Esophagus muscularis mucosa (tissue), 4 donors: ENCODE measurements around the gene USP31. TPM values are rescaled to one million over a fixed set of nuclear protein-coding genes. Genes with fewer than 3 reads are reported as not detected.
"Not testable (repeated sequence)": the region's sequence is repeated elsewhere in the genome, so short reads cannot be mapped to it uniquely, and the experiment has no call there.

Experiments used
- DNase-seq: peaks from one replicate; pipeline ENCODE4 v3.0.0-alpha.2; 2017; ENCODE audit errors: extremely low spot score
- H3K27ac ChIP-seq, 4 donors: fragments of 200-600 bp; sonication (generic); replicated peaks in 1 of 4; 1 replicate in 3 of 4; 2 replicates in 1 of 4; pipeline ENCODE4 v1.5.1; 2016 to 2019; ENCODE audit warnings: mild to moderate bottlenecking in 1 of 4
- H3K27me3 ChIP-seq, 4 donors: fragments of 200-600 bp; sonication (generic); one replicate each; pipeline versions ENCODE4 v1.5.1 to v1.6.0; 2016 to 2019
- H3K36me3 ChIP-seq, 4 donors: fragments of 200-600 bp; sonication (generic); one replicate each; pipeline ENCODE4 v1.5.1; 2016 to 2019
- H3K4me1 ChIP-seq, 4 donors: fragments of 200-600 bp; sonication (generic); one replicate each; pipeline ENCODE4 v1.5.1; 2016 to 2019
- H3K4me3 ChIP-seq, 4 donors: fragments of 200-600 bp; sonication (generic); 1 replicate in 2 of 4; 2 replicates in 2 of 4; pipeline ENCODE4 v1.5.1; 2016 to 2019; ENCODE audit warnings: mild to moderate bottlenecking in 4 of 4, moderate library complexity in 1 of 4
- H3K9me3 ChIP-seq, 4 donors: fragments of 200-600 bp; sonication (generic); 1 replicate in 3 of 4; 2 replicates in 1 of 4; pipeline ENCODE4 v1.5.1; 2016 to 2019
- EP300 ChIP-seq: sonication (generic); formaldehyde crosslinking; IDR thresholded peaks from one replicate; pipeline ENCODE4 v1.6.1; 2017; ENCODE audit warnings: antibody characterized with exemption
- POLR2A ChIP-seq: fragments of 450-650 bp; IDR thresholded peaks from one replicate; pipeline ENCODE4 v1.6.1; 2017; ENCODE audit warnings: antibody characterized with exemption, moderate library complexity, mild to moderate bottlenecking, low read depth
- POLR2AphosphoS5 ChIP-seq, 2 donors: sonication (generic); formaldehyde crosslinking; IDR thresholded peaks; one replicate each; pipeline ENCODE4 v1.6.1; 2017; ENCODE audit warnings: antibody characterized with exemption in 2 of 2
- WGBS: methylation state at CpG from one replicate; pipeline ENCODE4 v1.1.5; 2018; 5-methylcytosine and 5-hydroxymethylcytosine counted together
- intact Hi-C: fragments of 100-400 bp; cut with DNase I; formaldehyde crosslinking; loops from one replicate; pipeline ENCODE4 v1.15.1; 2023
- total RNA-seq, 4 donors: library from RNA; depleted of rRNA; stranded (reverse); fragments of >200 nt; gene quantifications; one replicate each; pipeline versions ENCODE4 v1.1.0 to v1.2.1, GENCODE V29; 2016
- TF ChIP-seq, protein P1 (sequence below), 3 experiments: fragments of 200-600 bp in 2 of 3; fragments of 450-650 bp in 1 of 3; sonication (generic) in 2 of 3; IDR thresholded peaks; one replicate each; pipeline ENCODE4 v1.5.1; 2017 to 2019; ENCODE audit warnings: antibody characterized with exemption in 3 of 3, mild to moderate bottlenecking in 2 of 3, moderate library complexity in 1 of 3

The USP31 gene
- total RNA-seq, 4 donors from 2014 or later: 18.9 to 29.1 (median 23.3) TPM

GRCh38 chr16:23148166-23148512 is 1.1 kb downstream of the USP31 start:
- H3K4me3 ChIP-seq: peak overlapping the region; percentile 79 to 91 (median 84)
- DNase-seq: no peak
- H3K27ac ChIP-seq: peak overlapping the region; percentile 84 to 95 (median 90)
- intact Hi-C loops: loop anchor here (2.0 kb wide), 1 partner anchor 77 kb away; no protein-coding TSS in a partner anchor
- TF ChIP-seq EP300 (no peak), POLR2A (no peak), POLR2AphosphoS5 (IDR thresholded peaks at IDR 0.05) (no peak)
- TF ChIP-seq, protein P1, sequence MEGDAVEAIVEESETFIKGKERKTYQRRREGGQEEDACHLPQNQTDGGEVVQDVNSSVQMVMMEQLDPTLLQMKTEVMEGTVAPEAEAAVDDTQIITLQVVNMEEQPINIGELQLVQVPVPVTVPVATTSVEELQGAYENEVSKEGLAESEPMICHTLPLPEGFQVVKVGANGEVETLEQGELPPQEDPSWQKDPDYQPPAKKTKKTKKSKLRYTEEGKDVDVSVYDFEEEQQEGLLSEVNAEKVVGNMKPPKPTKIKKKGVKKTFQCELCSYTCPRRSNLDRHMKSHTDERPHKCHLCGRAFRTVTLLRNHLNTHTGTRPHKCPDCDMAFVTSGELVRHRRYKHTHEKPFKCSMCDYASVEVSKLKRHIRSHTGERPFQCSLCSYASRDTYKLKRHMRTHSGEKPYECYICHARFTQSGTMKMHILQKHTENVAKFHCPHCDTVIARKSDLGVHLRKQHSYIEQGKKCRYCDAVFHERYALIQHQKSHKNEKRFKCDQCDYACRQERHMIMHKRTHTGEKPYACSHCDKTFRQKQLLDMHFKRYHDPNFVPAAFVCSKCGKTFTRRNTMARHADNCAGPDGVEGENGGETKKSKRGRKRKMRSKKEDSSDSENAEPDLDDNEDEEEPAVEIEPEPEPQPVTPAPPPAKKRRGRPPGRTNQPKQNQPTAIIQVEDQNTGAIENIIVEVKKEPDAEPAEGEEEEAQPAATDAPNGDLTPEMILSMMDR (IDR thresholded peaks at IDR 0.05): no peak
- no peaks in the 10 kb centered on the region for H3K27me3 ChIP-seq
- H3K36me3 ChIP-seq: no peaks in the 10 kb centered on the region
- WGBS: 42% methylated on average over 7 of the region's 7 CpGs
- H3K4me1 ChIP-seq: peaks cover 34 to 62% (median 60%) of the 10 kb centered on the region in 4 donors
- H3K9me3 ChIP-seq: no peaks in the 10 kb centered on the region

GRCh38 chr16:23147666-23148065 is 1.6 kb downstream of the USP31 start:
- H3K4me1 ChIP-seq: peaks cover 37 to 67% (median 65%) of the 10 kb centered on the region in 4 donors

GRCh38 chr16:23146877-23147601 is 2.2 kb downstream of the USP31 start:
- Histone ChIP-seq H3K4me3 (peak overlapping the region; percentile 79 to 91 (median 84)), H3K4me1 (peaks cover 42 to 73% (median 71%) of the 10 kb centered on the region in 4 donors), H3K27me3 (no peaks in the 10 kb centered on the region), H3K36me3 (no peaks in the 10 kb centered on the region), H3K27ac (peak overlapping the region; percentile 74 to 95 (median 90)), H3K9me3 (no peaks in the 10 kb centered on the region)
- peak; percentile 82 for DNase-seq
- 84% methylated on average over 17 of the region's 17 CpGs for WGBS
- intact Hi-C loops: no loop called here
- no peak for TF ChIP-seq POLR2A
- TF ChIP-seq POLR2AphosphoS5 (IDR thresholded peaks at IDR 0.05): no peak
- no peak for TF ChIP-seq EP300

More at GRCh38 chr16:23147666-23148065, 1.6 kb downstream of the USP31 start:
- no peak for DNase-seq
- Histone ChIP-seq H3K27me3 (no peaks in the 10 kb centered on the region), H3K36me3 (no peaks in the 10 kb centered on the region), H3K4me3 (peak overlapping the region; percentile 79 to 91 (median 84)), H3K9me3 (no peaks in the 10 kb centered on the region), H3K27ac (peak overlapping the region; percentile 84 to 95 (median 90))
- intact Hi-C loops: loop anchor here (2.0 kb wide), 1 partner anchor 77 kb away; no protein-coding TSS in a partner anchor
- WGBS: 74% methylated on average over 4 of the region's 4 CpGs
- TF ChIP-seq, protein P1 (IDR thresholded peaks at IDR 0.05): no peak
- TF ChIP-seq POLR2A: no peak
- no peak for TF ChIP-seq POLR2AphosphoS5 (IDR thresholded peaks at IDR 0.05)
- no peak for TF ChIP-seq EP300

- H3K9me3 ChIP-seq: no peaks in the 10 kb centered on the region
- no peak overlapping the region for H3K4me3 ChIP-seq
- peak overlapping the region; percentile 74 to 95 (median 90) for H3K27ac ChIP-seq
- TF ChIP-seq EP300: no peak
- peak in 1 of 2 donors; percentile 21 for TF ChIP-seq POLR2AphosphoS5 (IDR thresholded peaks at IDR 0.05)
- WGBS: 45% methylated on average over 3 of the region's 3 CpGs
- no peaks in the 10 kb centered on the region for H3K27me3 ChIP-seq
- no peak for DNase-seq
- peaks cover 48 to 87% (median 86%) of the 10 kb centered on the region in 4 donors for H3K4me1 ChIP-seq
- no peaks in the 10 kb centered on the region for H3K36me3 ChIP-seq
- intact Hi-C loops: no loop called here
Observed at GRCh38 chr16:23145608-23146007, 3.6 kb downstream of the USP31 start.

DNA sequence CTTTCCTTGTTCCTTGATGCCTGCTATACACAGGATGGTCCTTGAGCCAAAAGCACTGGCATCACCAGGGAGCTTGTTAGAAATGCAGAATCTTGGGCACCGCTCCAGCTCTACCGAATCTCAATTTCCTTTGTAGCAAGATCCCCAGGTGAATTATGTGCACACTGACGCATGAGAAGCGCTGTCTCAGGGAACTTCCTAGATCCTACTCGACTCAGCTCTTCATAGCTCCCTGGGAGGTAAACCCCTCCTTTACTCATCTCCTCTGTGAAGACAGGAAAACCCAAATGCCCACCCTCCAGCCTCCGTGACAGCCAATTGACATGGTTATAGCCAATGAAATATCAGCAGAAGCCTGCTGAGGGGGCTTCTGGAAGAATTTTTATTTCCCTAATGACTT is 4.1 kb downstream of the USP31 start:
- H3K27me3 ChIP-seq: no peaks in the 10 kb centered on the region
- no peak overlapping the region for H3K4me3 ChIP-seq
- no peaks in the 10 kb centered on the region for H3K9me3 ChIP-seq
- TF ChIP-seq EP300 (no peak), POLR2AphosphoS5 (IDR thresholded peaks at IDR 0.05) (no peak), POLR2A (no peak)
- TF ChIP-seq, protein P1 (IDR thresholded peaks at IDR 0.05): no peak
- peak overlapping the region; percentile 74 to 95 (median 90) for H3K27ac ChIP-seq
- peaks cover 52 to 91% (median 90%) of the 10 kb centered on the region in 4 donors for H3K4me1 ChIP-seq
- peak; percentile 62 for DNase-seq
- H3K36me3 ChIP-seq: no peaks in the 10 kb centered on the region
- intact Hi-C loops: no loop called here
- WGBS: 61% methylated on average over 6 of the region's 6 CpGs

- DNase-seq: not testable (repeated sequence)
Observed at GRCh38 chr16:23144393-23144792, 4.9 kb downstream of the USP31 start.

More at GRCh38 chr16:23144393-23144792, 4.9 kb downstream of the USP31 start:
- 96% methylated on average over 9 of the region's 9 CpGs for WGBS
- H3K27ac ChIP-seq: peak overlapping the region; percentile 74 to 95 (median 90)
- H3K27me3 ChIP-seq, H3K36me3 ChIP-seq, H3K9me3 ChIP-seq, H3K4me3 ChIP-seq, intact Hi-C loops: not testable (repeated sequence)
- peaks cover 56 to 91% (median 90%) of the 10 kb centered on the region in 4 donors for H3K4me1 ChIP-seq
